Left lung (tissue), 10 donors: ENCODE results near the gene ERAS. TPM values are rescaled to one million over a fixed set of nuclear protein-coding genes. Genes with fewer than 3 reads are reported as not detected.

Experiments used
- ATAC-seq: fragments of 200-7000 bp; cut with Tn5 transposase; one replicate; pipeline ENCODE4 v1.9.1; 2020; ENCODE audit warnings: moderate library complexity
- DNase-seq, 4 donors: peaks; one replicate each; pipeline ENCODE4 v3.0.0-alpha.2; 2013 to 2020
- H3K27ac ChIP-seq, 2 donors: fragments of 200-600 bp; sonication (generic) in 1 of 2; one replicate each; pipeline versions ENCODE4 v1.5.0 to v1.8.0; 2020 to 2021
- H3K27me3 ChIP-seq, 2 donors: fragments of 200-600 bp; sonication (generic) in 1 of 2; one replicate each; pipeline versions ENCODE4 v1.5.0 to v1.8.0; 2020 to 2021
- H3K36me3 ChIP-seq, 2 donors: fragments of 200-600 bp; sonication (generic) in 1 of 2; one replicate each; pipeline versions ENCODE4 v1.5.0 to v1.8.0; 2020 to 2021
- H3K4me1 ChIP-seq, 2 donors: fragments of 200-600 bp; one replicate each; pipeline ENCODE4 v1.8.0; 2021
- H3K4me3 ChIP-seq, 2 donors: fragments of 200-600 bp; sonication (generic) in 1 of 2; one replicate each; pipeline versions ENCODE4 v1.5.0 to v1.8.0; 2020 to 2021; ENCODE audit warnings: mild to moderate bottlenecking in 1 of 2
- H3K9me3 ChIP-seq, 2 donors: fragments of 200-600 bp; sonication (generic) in 1 of 2; one replicate each; pipeline versions ENCODE4 v1.5.0 to v1.8.0; 2020 to 2021
- intact Hi-C, 2 donors: fragments of 100-400 bp; cut with DNase I; formaldehyde crosslinking; loops; one replicate each; pipeline versions ENCODE4 v1.11.2 to v1.14.2; 2022
- polyA plus RNA-seq, 6 donors: library from polyadenylated mRNA; unstranded; fragments of 120-200 nt; gene quantifications; one replicate each; pipeline ENCODE4 v1.2.1, GENCODE V29; 2013; ENCODE audit not compliant: insufficient read length in 6 of 6
- total RNA-seq, 2 donors: library from RNA; stranded (reverse); fragmentation: NEBNext Ultra II Directional; extraction: Animal tissue kit (Norgen Biotek cat#: 25700); gene quantifications; one replicate each; pipeline ENCODE4 v1.2.1, GENCODE V29; 2021
- TF ChIP-seq, protein P1 (sequence below), 2 donors: fragments of 200-600 bp; sonication (generic) in 1 of 2; IDR thresholded peaks; one replicate each; pipeline versions ENCODE4 v1.5.0 to v1.8.0; 2021; ENCODE audit warnings: antibody characterized with exemption in 2 of 2
- donor health status: DM: no; HTN: yes; CAD: no.
- donor health status: DM: no; HTN: no; CAD: no.

Gene ERAS
- total and polyA plus RNA-seq, 8 donors, result 0.14 to 0.52 (median 0.26) TPM; not detected in 3

DNA sequence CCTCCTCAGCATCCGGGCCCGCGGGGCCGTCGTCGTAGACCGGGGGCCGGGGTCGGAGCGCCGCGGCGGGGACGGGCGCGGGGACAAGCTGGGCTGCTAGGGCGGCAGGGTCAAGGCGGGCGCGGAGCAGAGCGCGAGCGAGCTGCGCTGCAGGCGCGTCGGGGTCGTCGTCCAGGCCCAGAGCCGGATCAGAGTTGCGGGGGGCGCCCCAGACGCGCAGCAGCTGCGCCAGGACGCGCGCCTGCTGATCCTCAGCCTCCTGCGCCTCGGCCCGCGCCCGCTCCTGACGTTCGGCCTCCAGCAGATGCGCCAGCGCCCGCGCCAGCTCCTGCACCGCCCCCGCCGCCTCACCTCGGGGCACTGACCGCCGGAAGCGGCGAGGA is 5.6 kb downstream of the ERAS start:
- ATAC-seq (no peak), DNase-seq (no peak)
- Histone ChIP-seq H3K27me3 (peaks cover 8 to 72% of the 10 kb centered on the region in 2 donors), H3K27ac (no peak overlapping the region), H3K9me3 (no peaks in the 10 kb centered on the region), H3K4me3 (no peak overlapping the region), H3K36me3 (no peaks in the 10 kb centered on the region), H3K4me1 (peaks cover 0 to 4% of the 10 kb centered on the region in 2 donors)
- TF ChIP-seq, protein P1, sequence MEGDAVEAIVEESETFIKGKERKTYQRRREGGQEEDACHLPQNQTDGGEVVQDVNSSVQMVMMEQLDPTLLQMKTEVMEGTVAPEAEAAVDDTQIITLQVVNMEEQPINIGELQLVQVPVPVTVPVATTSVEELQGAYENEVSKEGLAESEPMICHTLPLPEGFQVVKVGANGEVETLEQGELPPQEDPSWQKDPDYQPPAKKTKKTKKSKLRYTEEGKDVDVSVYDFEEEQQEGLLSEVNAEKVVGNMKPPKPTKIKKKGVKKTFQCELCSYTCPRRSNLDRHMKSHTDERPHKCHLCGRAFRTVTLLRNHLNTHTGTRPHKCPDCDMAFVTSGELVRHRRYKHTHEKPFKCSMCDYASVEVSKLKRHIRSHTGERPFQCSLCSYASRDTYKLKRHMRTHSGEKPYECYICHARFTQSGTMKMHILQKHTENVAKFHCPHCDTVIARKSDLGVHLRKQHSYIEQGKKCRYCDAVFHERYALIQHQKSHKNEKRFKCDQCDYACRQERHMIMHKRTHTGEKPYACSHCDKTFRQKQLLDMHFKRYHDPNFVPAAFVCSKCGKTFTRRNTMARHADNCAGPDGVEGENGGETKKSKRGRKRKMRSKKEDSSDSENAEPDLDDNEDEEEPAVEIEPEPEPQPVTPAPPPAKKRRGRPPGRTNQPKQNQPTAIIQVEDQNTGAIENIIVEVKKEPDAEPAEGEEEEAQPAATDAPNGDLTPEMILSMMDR (IDR thresholded peaks at IDR 0.05), result no peak
- intact Hi-C loops, result no loop called here

DNA sequence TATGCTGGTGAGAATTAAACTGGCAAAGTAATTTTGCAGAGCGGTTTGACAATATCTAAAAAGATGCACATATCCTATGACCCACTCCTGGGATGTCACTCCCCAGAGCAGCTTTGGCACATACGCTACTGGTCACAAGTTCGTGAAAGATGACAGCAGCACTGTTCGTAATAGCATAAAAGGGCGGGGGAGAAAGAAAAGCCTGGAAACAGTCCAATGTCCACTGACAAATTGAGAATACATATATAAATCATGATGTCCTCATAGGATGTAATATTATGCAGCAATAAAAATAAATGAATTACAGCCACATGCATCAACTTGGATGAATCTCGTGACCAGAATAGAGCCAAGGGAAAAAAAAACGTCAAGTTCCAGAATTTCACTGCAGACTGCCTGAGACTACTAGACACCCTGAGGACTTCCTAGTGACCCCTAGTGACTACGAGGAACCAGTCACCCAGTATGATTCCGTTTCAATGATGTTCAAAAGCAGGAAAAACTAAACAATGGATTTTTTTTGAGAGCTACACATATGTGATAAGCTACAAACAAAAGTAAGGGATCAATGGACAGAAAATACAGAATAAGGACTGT is 7.3 kb downstream of the ERAS start:
- TF ChIP-seq, protein P1 (IDR thresholded peaks at IDR 0.05), result no peak
- Histone ChIP-seq H3K9me3 (no peaks in the 10 kb centered on the region), H3K36me3 (no peaks in the 10 kb centered on the region), H3K27ac (no peak overlapping the region), H3K27me3 (peaks cover 8 to 70% of the 10 kb centered on the region in 2 donors), H3K4me1 (peaks cover 0 to 4% of the 10 kb centered on the region in 2 donors), H3K4me3 (no peak overlapping the region)
- ATAC-seq (no peak), DNase-seq (no peak)
- intact Hi-C loops, result no loop called here

DNA sequence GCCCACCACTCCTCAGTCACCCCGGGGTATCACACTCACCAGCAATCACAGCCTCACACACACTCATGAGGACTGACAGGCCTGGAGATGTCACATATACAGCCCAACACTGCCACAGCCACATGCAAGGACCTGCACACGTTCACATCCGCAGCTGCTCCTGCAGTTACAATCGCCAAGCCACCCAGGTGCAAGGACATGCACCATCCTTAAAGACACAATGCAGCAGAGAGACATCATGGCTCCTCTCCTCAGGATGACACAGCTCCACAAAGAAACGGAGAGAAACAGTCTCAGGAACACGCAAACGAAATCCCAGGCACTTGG is 8.0 kb downstream of the ERAS start:
- TF ChIP-seq, protein P1 (IDR thresholded peaks at IDR 0.05), result no peak
- no peak for ATAC-seq
- peaks cover 8 to 70% of the 10 kb centered on the region in 2 donors for H3K27me3 ChIP-seq
- H3K4me3 ChIP-seq, result no peak overlapping the region
- intact Hi-C loops, result no loop called here
- H3K9me3 ChIP-seq, result no peaks in the 10 kb centered on the region
- no peak for DNase-seq
- peaks cover 0 to 4% of the 10 kb centered on the region in 2 donors for H3K4me1 ChIP-seq
- H3K36me3 ChIP-seq, result no peaks in the 10 kb centered on the region
- H3K27ac ChIP-seq, result no peak overlapping the region

- Histone ChIP-seq H3K9me3 (no peaks in the 10 kb centered on the region), H3K4me3 (peak within 1 kb of the TSS in 1 of 2 donors; percentile 24), H3K27me3 (peaks cover 8 to 65% of the 10 kb centered on the region in 2 donors), H3K27ac (no peak within 1 kb of the TSS), H3K36me3 (no peaks in the 10 kb centered on the region), H3K4me1 (peaks cover 0 to 4% of the 10 kb centered on the region in 2 donors)
- intact Hi-C loops, result no loop called here
- DNase-seq (peak in 1 of 4 donors; percentile 16), ATAC-seq (no peak)
- TF ChIP-seq, protein P1 (IDR thresholded peaks at IDR 0.05), result no peak
These were observed 9.4 kb downstream of the ERAS start, which contains the start of gene PCSK1N for GRCh38 chrX:48835524-48836329. Gene PCSK1N (minus strand): TSS chrX:48835610. CDS start chrX:48835532, 78 bp downstream.

GRCh38 chrX:48839686-48840085 is 13.4 kb downstream of the ERAS start:
- Histone ChIP-seq H3K27ac (no peak overlapping the region), H3K4me1 (peaks cover 0 to 4% of the 10 kb centered on the region in 2 donors), H3K9me3 (no peaks in the 10 kb centered on the region), H3K4me3 (no peak overlapping the region), H3K27me3 (peaks cover 4 to 27% of the 10 kb centered on the region in 2 donors), H3K36me3 (no peaks in the 10 kb centered on the region)
- intact Hi-C loops, result no loop called here
- DNase-seq (no peak), ATAC-seq (no peak)
- TF ChIP-seq, protein P1 (IDR thresholded peaks at IDR 0.05), result no peak
